Neutrophil (primary cell): ENCODE results near the gene ARHGEF16.

ENCODE experiments used
- H3K27ac ChIP-seq: fragments of 200-600 bp; sonication (generic); 2 replicates; pipeline ENCODE4 v1.5.1; 2016; ENCODE audit warnings: mild to moderate bottlenecking, moderate library complexity
- H3K27me3 ChIP-seq: fragments of 200-600 bp; sonication (generic); 2 replicates; pipeline ENCODE4 v1.6.0; 2016; ENCODE audit warnings: mild to moderate bottlenecking
- H3K36me3 ChIP-seq: fragments of 200-600 bp; sonication (generic); 2 replicates; pipeline ENCODE4 v1.5.1; 2017
- H3K4me1 ChIP-seq, 2 experiments: fragments of 200-600 bp in 1 of 2; sonication (generic) in 1 of 2; 1 replicate in 1 of 2; 2 replicates in 1 of 2; pipeline versions ENCODE4 v1.5.1 to v1.6.1; 2013 to 2016; ENCODE audit warnings: low read depth in 1 of 2, low read length in 1 of 2, mild to moderate bottlenecking in 1 of 2, moderate library complexity in 1 of 2; ENCODE audit not compliant: control insufficient read depth in 1 of 2, insufficient read depth in 1 of 2
- H3K4me3 ChIP-seq, 2 experiments: fragments of 200-600 bp in 1 of 2; sonication (generic) in 1 of 2; 1 replicate in 1 of 2; 2 replicates in 1 of 2; pipeline ENCODE4 v1.5.1; 2013 to 2016; ENCODE audit warnings: low read depth in 1 of 2, low read length in 1 of 2, mild to moderate bottlenecking in 1 of 2, moderate library complexity in 1 of 2
- H3K9me3 ChIP-seq: fragments of 200-600 bp; sonication (generic); 2 replicates; pipeline ENCODE4 v1.5.1; 2016
- CTCF ChIP-seq: fragments of 200-600 bp; sonication (generic); IDR thresholded peaks from 2 replicates; pipeline ENCODE4 v1.5.1; 2016; ENCODE audit warnings: antibody characterized with exemption

Gene ARHGEF16

DNA sequence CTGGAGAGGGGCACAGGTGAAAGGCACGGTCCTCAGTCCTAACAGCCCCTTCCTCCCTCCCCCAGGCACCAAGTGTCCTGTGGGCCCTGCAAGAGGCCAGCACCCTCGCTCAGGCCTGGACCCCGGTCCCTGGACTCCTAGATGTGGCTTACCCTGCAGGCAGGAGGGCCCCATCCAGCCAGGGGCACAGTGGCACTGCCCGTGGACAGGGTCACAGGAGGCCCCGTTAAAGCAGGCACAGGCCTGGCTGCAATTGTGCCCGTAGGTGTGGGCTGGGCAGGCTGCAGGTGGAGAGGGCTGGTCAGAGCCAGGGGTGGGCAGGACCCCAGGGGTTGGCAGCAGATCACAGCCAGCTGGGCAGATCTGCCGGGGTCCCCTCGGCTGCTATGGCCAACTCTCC lies 44.5 kb downstream of the ARHGEF16 start:
- no peak overlapping the region for H3K4me3 ChIP-seq
- H3K4me1 ChIP-seq = no peaks in the 10 kb centered on the region
- no peaks in the 10 kb centered on the region for H3K27me3 ChIP-seq
- peaks cover 85% of the 10 kb centered on the region for H3K36me3 ChIP-seq
- TF ChIP-seq CTCF = no peak
- H3K9me3 ChIP-seq = no peaks in the 10 kb centered on the region
- H3K27ac ChIP-seq = no peak overlapping the region

DNA sequence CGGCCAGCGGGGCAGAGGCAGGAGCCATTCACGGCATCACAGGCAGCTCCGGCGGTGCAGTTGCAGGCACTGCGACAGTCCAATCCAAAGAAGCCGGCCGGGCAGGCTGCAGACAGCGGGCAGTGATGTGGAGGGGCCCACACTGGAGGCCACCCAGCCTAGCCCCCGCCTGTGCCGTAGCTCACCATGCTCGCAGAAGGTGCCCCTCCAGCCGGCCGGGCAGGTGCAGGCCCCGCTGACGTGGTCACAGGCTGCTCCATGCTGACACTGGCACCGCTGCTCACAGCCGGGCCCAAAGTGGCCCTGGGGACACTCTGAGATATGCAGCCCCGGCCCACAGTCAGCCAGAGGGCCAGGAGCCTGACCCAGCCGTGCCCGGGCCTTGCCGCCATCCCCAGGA lies 45.1 kb downstream of the ARHGEF16 start:
- Histone ChIP-seq H3K36me3 (peaks cover 85% of the 10 kb centered on the region), H3K4me3 (no peak overlapping the region), H3K27me3 (no peaks in the 10 kb centered on the region), H3K4me1 (no peaks in the 10 kb centered on the region), H3K27ac (no peak overlapping the region), H3K9me3 (no peaks in the 10 kb centered on the region)
- TF ChIP-seq CTCF = no peak

GRCh38 chr1:3500265-3500835 lies 45.9 kb downstream of the ARHGEF16 start:
- no peaks in the 10 kb centered on the region for H3K9me3 ChIP-seq
- no peak overlapping the region for H3K4me3 ChIP-seq
- H3K4me1 ChIP-seq = no peaks in the 10 kb centered on the region
- no peak for TF ChIP-seq CTCF
- H3K36me3 ChIP-seq = peaks cover 85% of the 10 kb centered on the region
- H3K27me3 ChIP-seq = no peaks in the 10 kb centered on the region
- H3K27ac ChIP-seq = no peak overlapping the region

GRCh38 chr1:3501437-3501836 lies 47.0 kb downstream of the ARHGEF16 start:
- H3K36me3 ChIP-seq = peaks cover 85% of the 10 kb centered on the region

DNA sequence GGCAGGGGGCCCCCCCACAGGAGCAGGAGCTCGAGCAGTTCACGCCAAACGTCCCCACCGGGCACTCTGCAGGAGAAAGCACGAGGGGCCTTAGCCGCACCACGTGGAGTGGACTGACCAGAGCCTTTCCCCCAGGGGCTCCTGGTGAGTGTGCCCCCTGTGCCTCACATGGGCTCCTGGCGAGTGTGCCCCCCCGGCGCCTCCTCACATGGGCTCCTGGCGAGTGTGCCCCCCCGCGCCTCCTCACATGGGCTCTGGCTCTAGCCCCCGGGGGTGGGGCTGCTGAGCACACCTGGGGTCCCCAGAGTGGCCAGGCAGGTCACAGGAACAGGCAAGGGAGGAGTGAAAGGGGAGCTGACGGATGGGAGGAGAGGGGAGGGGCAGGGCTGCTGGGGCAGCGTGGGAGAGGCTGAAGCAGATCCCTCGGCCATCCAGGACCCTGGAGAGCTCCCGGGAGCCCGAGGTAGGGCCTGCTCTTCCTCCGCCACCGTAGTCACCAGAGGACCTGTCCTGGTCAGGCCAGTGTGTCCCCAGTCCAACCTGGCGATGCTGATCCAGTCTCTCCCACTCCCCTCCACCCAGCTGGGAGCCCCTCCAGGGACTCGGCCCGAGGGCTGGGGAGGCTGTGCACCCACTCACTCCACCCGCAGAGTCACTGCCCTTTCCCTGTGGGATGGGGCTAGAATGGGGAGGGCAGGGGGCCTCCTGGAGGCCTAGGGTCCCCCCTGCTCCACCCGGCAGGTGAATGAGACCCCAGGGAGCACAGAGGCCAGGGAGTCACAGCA lies 47.6 kb downstream of the ARHGEF16 start:
- peaks cover 85% of the 10 kb centered on the region for H3K36me3 ChIP-seq
- no peaks in the 10 kb centered on the region for H3K9me3 ChIP-seq
- no peak for TF ChIP-seq CTCF
- H3K27ac ChIP-seq = no peak overlapping the region
- no peak overlapping the region for H3K4me3 ChIP-seq
- H3K27me3 ChIP-seq = no peaks in the 10 kb centered on the region
- no peaks in the 10 kb centered on the region for H3K4me1 ChIP-seq

More at GRCh38 chr1:3501437-3501836, 47.0 kb downstream of the ARHGEF16 start:
- no peak overlapping the region for H3K4me3 ChIP-seq
- H3K9me3 ChIP-seq = no peaks in the 10 kb centered on the region
- no peaks in the 10 kb centered on the region for H3K27me3 ChIP-seq
- no peaks in the 10 kb centered on the region for H3K4me1 ChIP-seq
- H3K27ac ChIP-seq = no peak overlapping the region
- no peak for TF ChIP-seq CTCF
